NCI-H460 (cell line): Measurements from ENCODE around the gene C10orf62. TPM values are rescaled to one million over a fixed set of nuclear protein-coding genes. Genes with fewer than 3 reads are reported as not detected.
"Not testable (repeated sequence)": the region's sequence is repeated elsewhere in the genome, so short reads cannot be mapped to it uniquely, and the experiment has no call there.

Experiments used
- DNase-seq: peaks from one replicate; pipeline ENCODE4 v3.0.0-alpha.2; 2016; ENCODE audit warnings: low read depth; ENCODE audit errors: extremely low read depth
- total RNA-seq: library from RNA; depleted of rRNA; stranded (reverse); fragments of >200 nt; shearing (Covaris generic); gene quantifications from 2 replicates; pipeline ENCODE4 v1.2.3, GENCODE V29; 2014

The C10orf62 gene
- total RNA-seq, 1 experiment from 2014 or later = 0.12 TPM

- no peak for DNase-seq
Observed at GRCh38 chr10:97563337-97563736, 26.2 kb upstream of the C10orf62 start.

- no peak for DNase-seq
Observed at GRCh38 chr10:97564776-97565175, 24.7 kb upstream of the C10orf62 start.

- DNase-seq = no peak
Observed at GRCh38 chr10:97566336-97566996, 23.1 kb upstream of the C10orf62 start.

GRCh38 chr10:97567891-97568290 is 21.6 kb upstream of the C10orf62 start:
- DNase-seq = no peak

GRCh38 chr10:97570146-97570788 is 19.3 kb upstream of the C10orf62 start:
- DNase-seq = no peak

- no peak for DNase-seq
Observed at GRCh38 chr10:97570789-97571471, 18.6 kb upstream of the C10orf62 start.

- DNase-seq = no peak
Observed at GRCh38 chr10:97571622-97572021, 17.9 kb upstream of the C10orf62 start.

- DNase-seq = peak; percentile 84
Observed at GRCh38 chr10:97572214-97572989, 17.1 kb upstream of the C10orf62 start, which contains the start of gene ANKRD2. Gene ANKRD2 (plus strand): TSS chr10:97572779. CDS start chr10:97572789, 10 bp downstream.

GRCh38 chr10:97573021-97573420 is 16.5 kb upstream of the C10orf62 start:
- no peak for DNase-seq

- no peak for DNase-seq
Observed at GRCh38 chr10:97573672-97574071, 15.8 kb upstream of the C10orf62 start.

- DNase-seq = peak; percentile 94
Observed at GRCh38 chr10:97574374-97575126, 15.0 kb upstream of the C10orf62 start.

GRCh38 chr10:97575127-97575668 is 14.3 kb upstream of the C10orf62 start:
- no peak for DNase-seq

GRCh38 chr10:97576487-97576886 is 13.0 kb upstream of the C10orf62 start:
- DNase-seq = not testable (repeated sequence)

GRCh38 chr10:97577701-97578100 is 11.8 kb upstream of the C10orf62 start:
- no peak for DNase-seq

- no peak for DNase-seq
Observed at GRCh38 chr10:97578171-97578844, 11.2 kb upstream of the C10orf62 start.

- DNase-seq = no peak
Observed at GRCh38 chr10:97580421-97581367, 8.8 kb upstream of the C10orf62 start.

- no peak for DNase-seq
Observed at GRCh38 chr10:97582169-97582568, 7.4 kb upstream of the C10orf62 start.

GRCh38 chr10:97583476-97583875 is 6.0 kb upstream of the C10orf62 start:
- DNase-seq = no peak
